ENCODE measurements around the gene NXN. TPM values are rescaled to one million over a fixed set of nuclear protein-coding genes. Genes with fewer than 3 reads are reported as not detected.
"Not testable (repeated sequence)": the region's sequence is repeated elsewhere in the genome, so short reads cannot be mapped to it uniquely, and the experiment has no call there.

Gene NXN
- total and polyA plus RNA-seq, 4 donors, result 25.7 to 60.6 (median 44.0) TPM

GRCh38 chr17:973053-973452 is 6.5 kb downstream of the NXN start:
- peaks cover 5% of the 10 kb centered on the region for H3K4me1 ChIP-seq (ENCODE audit: control insufficient read depth, insufficient read depth, low read length)
- no peaks in the 10 kb centered on the region for H3K9me3 ChIP-seq (ENCODE audit: control insufficient read depth, insufficient read depth, low read length)
- H3K36me3 ChIP-seq (ENCODE audit: control insufficient read depth, insufficient read depth, low read length), result peaks cover 3% of the 10 kb centered on the region
- no peaks in the 10 kb centered on the region for H3K27me3 ChIP-seq (ENCODE audit: control insufficient read depth, insufficient read depth, low read length)
- WGBS (ENCODE audit: insufficient coverage), result 88% methylated on average over 9 of the region's 12 CpGs
- DNase-seq (ENCODE audit: low read depth in 4 of 6, low spot score in 6 of 6), result no peak
- H3K27ac ChIP-seq (ENCODE audit: low read depth, low read length), result peak overlapping the region; percentile 20
- H3K4me3 ChIP-seq (ENCODE audit: low read depth, low read length), result no peak overlapping the region

GRCh38 chr17:971861-972260 is 7.7 kb downstream of the NXN start:
- 97% methylated on average over 9 of the region's 14 CpGs for WGBS (ENCODE audit: insufficient coverage)
- not testable (repeated sequence) for H3K4me3 ChIP-seq (ENCODE audit: low read depth, low read length); DNase-seq (ENCODE audit: low read depth in 4 of 6, low spot score in 6 of 6); H3K9me3 ChIP-seq (ENCODE audit: control insufficient read depth, insufficient read depth, low read length); H3K27ac ChIP-seq (ENCODE audit: low read depth, low read length); H3K36me3 ChIP-seq (ENCODE audit: control insufficient read depth, insufficient read depth, low read length); H3K4me1 ChIP-seq (ENCODE audit: control insufficient read depth, insufficient read depth, low read length); H3K27me3 ChIP-seq (ENCODE audit: control insufficient read depth, insufficient read depth, low read length)

GRCh38 chr17:970364-970763 is 9.2 kb downstream of the NXN start:
- no peak for DNase-seq (ENCODE audit: low read depth in 4 of 6, low spot score in 6 of 6)
- WGBS (ENCODE audit: insufficient coverage), result 40% methylated on average over 2 of the region's 9 CpGs
- Histone ChIP-seq H3K4me1 (ENCODE audit: control insufficient read depth, insufficient read depth, low read length) (peaks cover 2% of the 10 kb centered on the region), H3K4me3 (ENCODE audit: low read depth, low read length) (no peak overlapping the region), H3K27ac (ENCODE audit: low read depth, low read length) (peak overlapping the region; percentile 36), H3K36me3 (ENCODE audit: control insufficient read depth, insufficient read depth, low read length) (peaks cover 3% of the 10 kb centered on the region), H3K27me3 (ENCODE audit: control insufficient read depth, insufficient read depth, low read length) (no peaks in the 10 kb centered on the region), H3K9me3 (ENCODE audit: control insufficient read depth, insufficient read depth, low read length) (no peaks in the 10 kb centered on the region)

DNA sequence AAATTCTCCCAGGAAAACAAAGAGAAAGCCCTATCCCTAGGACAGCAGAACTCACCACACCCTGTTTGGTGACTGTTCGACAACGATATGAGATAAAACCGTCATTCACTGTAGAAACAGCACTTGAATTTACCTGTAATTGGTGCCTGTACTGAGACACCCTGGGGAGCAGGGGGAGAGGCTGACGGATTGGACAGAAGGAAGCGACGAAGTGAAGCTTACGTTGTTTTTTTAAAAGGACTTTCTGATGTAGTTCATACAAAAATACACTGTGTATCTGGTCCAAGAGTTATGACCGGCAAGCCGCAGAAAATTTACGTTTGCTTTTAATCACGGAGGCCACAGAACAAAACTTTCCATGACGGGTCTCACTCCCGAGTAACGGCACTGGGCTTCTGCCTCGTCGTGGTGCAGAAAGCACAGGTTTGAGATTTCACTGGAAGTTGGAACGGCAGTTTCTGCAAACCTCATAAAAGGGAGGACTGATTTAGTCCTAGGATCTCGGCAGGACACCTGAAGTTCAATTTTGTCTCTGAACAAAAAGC is 9.7 kb downstream of the NXN start:
- peaks cover 5% of the 10 kb centered on the region for H3K4me1 ChIP-seq (ENCODE audit: control insufficient read depth, insufficient read depth, low read length)
- peaks cover 3% of the 10 kb centered on the region for H3K36me3 ChIP-seq (ENCODE audit: control insufficient read depth, insufficient read depth, low read length)
- H3K27me3 ChIP-seq (ENCODE audit: control insufficient read depth, insufficient read depth, low read length), result no peaks in the 10 kb centered on the region

DNA sequence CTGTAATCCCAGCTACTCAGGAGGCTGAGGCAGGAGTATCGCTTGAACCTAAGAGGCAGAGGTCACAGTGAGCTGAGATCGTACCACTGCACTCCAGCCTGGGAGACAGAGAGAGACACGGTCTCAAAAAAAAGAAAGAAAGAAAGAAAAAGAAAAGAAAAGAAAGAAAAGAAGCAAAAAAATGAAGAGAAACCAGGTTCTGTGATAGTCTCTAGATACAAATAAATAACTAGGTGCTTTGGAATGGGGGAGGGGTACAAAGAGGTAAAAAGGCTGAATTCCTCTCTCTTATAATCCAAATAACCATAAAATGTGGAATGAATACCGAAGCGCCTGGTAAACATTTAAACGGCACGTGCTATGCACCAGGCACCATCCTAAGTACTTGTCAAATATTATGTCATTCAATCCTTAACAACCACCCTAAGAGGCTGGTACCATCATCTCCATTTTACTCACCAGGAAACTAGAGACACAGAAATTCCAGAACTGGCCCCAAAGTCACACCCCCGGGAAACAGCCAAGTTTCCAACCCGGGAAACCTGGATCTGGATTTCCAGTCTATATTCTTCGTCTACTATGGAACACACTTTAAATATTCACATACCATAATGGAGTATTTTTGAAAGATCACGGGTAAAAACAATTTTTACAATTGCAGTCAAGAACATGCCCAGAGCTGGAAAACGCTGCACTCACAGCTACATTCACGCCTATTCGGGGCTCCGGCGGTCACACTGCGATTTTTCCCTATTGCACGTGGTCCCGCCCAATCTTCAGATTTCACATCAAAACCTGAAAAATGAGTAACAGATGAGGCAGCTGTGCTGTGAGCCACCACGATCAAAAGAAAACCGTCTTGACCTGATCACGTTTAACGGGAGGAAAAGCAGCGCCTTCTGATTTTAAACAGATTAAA is 10.5 kb downstream of the NXN start:
- no peaks in the 10 kb centered on the region for H3K9me3 ChIP-seq (ENCODE audit: control insufficient read depth, insufficient read depth, low read length)
- peaks cover 7% of the 10 kb centered on the region for H3K4me1 ChIP-seq (ENCODE audit: control insufficient read depth, insufficient read depth, low read length)
- H3K4me3 ChIP-seq (ENCODE audit: low read depth, low read length), result no peak overlapping the region
- H3K27ac ChIP-seq (ENCODE audit: low read depth, low read length), result peak overlapping the region; percentile 36
- H3K27me3 ChIP-seq (ENCODE audit: control insufficient read depth, insufficient read depth, low read length), result no peaks in the 10 kb centered on the region
- DNase-seq (ENCODE audit: low read depth in 4 of 6, low spot score in 6 of 6), result no peak
- WGBS (ENCODE audit: insufficient coverage), result 87% methylated on average over 12 of the region's 24 CpGs
- H3K36me3 ChIP-seq (ENCODE audit: control insufficient read depth, insufficient read depth, low read length), result peaks cover 3% of the 10 kb centered on the region

More for the DNA sequence above, 9.7 kb downstream of the NXN start:
- Histone ChIP-seq H3K9me3 (ENCODE audit: control insufficient read depth, insufficient read depth, low read length) (no peaks in the 10 kb centered on the region), H3K4me3 (ENCODE audit: low read depth, low read length) (no peak overlapping the region), H3K27ac (ENCODE audit: low read depth, low read length) (peak overlapping the region; percentile 36)
- DNase-seq (ENCODE audit: low read depth in 4 of 6, low spot score in 6 of 6), result peak in 1 of 6 donors; percentile 36
- 26% methylated on average over 12 of the region's 18 CpGs for WGBS (ENCODE audit: insufficient coverage)

DNA sequence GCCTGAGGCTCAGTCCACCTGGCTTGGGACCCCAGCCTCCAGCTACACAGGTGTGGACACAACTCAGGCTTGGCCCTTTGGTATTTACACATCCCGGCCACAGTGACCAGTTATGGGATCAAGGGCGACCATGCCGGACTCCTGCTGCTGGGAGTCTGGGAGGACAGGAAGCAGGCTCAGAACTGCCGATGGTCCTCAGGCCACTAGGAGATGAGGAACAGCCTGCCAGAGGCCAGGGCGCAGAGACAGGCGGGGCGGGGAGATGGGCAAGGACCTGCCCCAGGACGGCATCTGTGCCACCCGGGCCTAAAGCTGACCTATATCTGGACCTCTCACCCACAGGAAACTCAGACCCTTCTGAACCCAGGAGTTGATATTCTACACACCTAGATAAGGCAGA is 12.5 kb downstream of the NXN start:
- 94% methylated on average over 9 of the region's 9 CpGs for WGBS (ENCODE audit: insufficient coverage)
- Histone ChIP-seq H3K9me3 (ENCODE audit: control insufficient read depth, insufficient read depth, low read length) (no peaks in the 10 kb centered on the region), H3K36me3 (ENCODE audit: control insufficient read depth, insufficient read depth, low read length) (peaks cover 3% of the 10 kb centered on the region), H3K27me3 (ENCODE audit: control insufficient read depth, insufficient read depth, low read length) (no peaks in the 10 kb centered on the region), H3K27ac (ENCODE audit: low read depth, low read length) (no peak overlapping the region), H3K4me3 (ENCODE audit: low read depth, low read length) (no peak overlapping the region), H3K4me1 (ENCODE audit: control insufficient read depth, insufficient read depth, low read length) (peaks cover 20% of the 10 kb centered on the region)
- no peak for DNase-seq (ENCODE audit: low read depth in 4 of 6, low spot score in 6 of 6)

- H3K27ac ChIP-seq (ENCODE audit: low read depth, low read length), result peak overlapping the region; percentile 47
- H3K4me1 ChIP-seq (ENCODE audit: control insufficient read depth, insufficient read depth, low read length), result peaks cover 17% of the 10 kb centered on the region
- no peaks in the 10 kb centered on the region for H3K9me3 ChIP-seq (ENCODE audit: control insufficient read depth, insufficient read depth, low read length)
- peak in 1 of 6 donors; percentile 49 for DNase-seq (ENCODE audit: low read depth in 4 of 6, low spot score in 6 of 6)
- H3K36me3 ChIP-seq (ENCODE audit: control insufficient read depth, insufficient read depth, low read length), result peaks cover 3% of the 10 kb centered on the region
- 49% methylated on average over 4 of the region's 12 CpGs for WGBS (ENCODE audit: insufficient coverage)
- H3K27me3 ChIP-seq (ENCODE audit: control insufficient read depth, insufficient read depth, low read length), result no peaks in the 10 kb centered on the region
- no peak overlapping the region for H3K4me3 ChIP-seq (ENCODE audit: low read depth, low read length)
Observed at GRCh38 chr17:965311-965989, 14.1 kb downstream of the NXN start.

- Histone ChIP-seq H3K27ac (ENCODE audit: low read depth, low read length) (peak overlapping the region; percentile 47), H3K9me3 (ENCODE audit: control insufficient read depth, insufficient read depth, low read length) (no peaks in the 10 kb centered on the region), H3K4me3 (ENCODE audit: low read depth, low read length) (no peak overlapping the region), H3K36me3 (ENCODE audit: control insufficient read depth, insufficient read depth, low read length) (peaks cover 3% of the 10 kb centered on the region), H3K4me1 (ENCODE audit: control insufficient read depth, insufficient read depth, low read length) (peaks cover 17% of the 10 kb centered on the region), H3K27me3 (ENCODE audit: control insufficient read depth, insufficient read depth, low read length) (no peaks in the 10 kb centered on the region)
- WGBS (ENCODE audit: insufficient coverage), result 24% methylated on average over 9 of the region's 14 CpGs
- peak in 1 of 6 donors; percentile 85 for DNase-seq (ENCODE audit: low read depth in 4 of 6, low spot score in 6 of 6)
Observed at GRCh38 chr17:964876-965275, 14.7 kb downstream of the NXN start.

DNA sequence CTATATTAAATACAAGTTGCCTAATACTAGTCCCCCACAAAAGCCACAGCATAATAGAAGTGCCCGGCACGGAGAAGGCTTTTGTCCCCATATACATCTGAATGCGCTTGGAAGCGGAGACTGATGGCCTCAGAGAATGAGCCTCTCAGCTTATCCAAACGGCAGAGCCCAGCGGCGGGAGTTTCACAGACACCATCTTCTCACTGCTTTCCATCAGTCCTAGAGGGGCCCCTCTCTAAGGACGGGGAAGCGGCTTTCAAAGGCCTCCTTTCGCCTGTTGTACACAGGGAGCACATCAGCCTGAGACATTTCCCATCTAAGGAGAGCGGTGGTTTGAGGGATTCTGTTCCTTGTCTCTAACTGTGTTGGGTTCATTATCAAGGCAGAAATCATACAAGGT is 16.9 kb downstream of the NXN start:
- peaks cover 17% of the 10 kb centered on the region for H3K4me1 ChIP-seq (ENCODE audit: control insufficient read depth, insufficient read depth, low read length)

More for the DNA sequence above, 16.9 kb downstream of the NXN start:
- Histone ChIP-seq H3K9me3 (ENCODE audit: control insufficient read depth, insufficient read depth, low read length) (no peaks in the 10 kb centered on the region), H3K36me3 (ENCODE audit: control insufficient read depth, insufficient read depth, low read length) (peaks cover 10% of the 10 kb centered on the region), H3K4me3 (ENCODE audit: low read depth, low read length) (no peak overlapping the region), H3K27ac (ENCODE audit: low read depth, low read length) (no peak overlapping the region), H3K27me3 (ENCODE audit: control insufficient read depth, insufficient read depth, low read length) (no peaks in the 10 kb centered on the region)
- WGBS (ENCODE audit: insufficient coverage), result 8% methylated on average over 5 of the region's 11 CpGs
- peak in 2 of 6 donors; percentile 62 to 82 for DNase-seq (ENCODE audit: low read depth in 4 of 6, low spot score in 6 of 6)

Measured in spinal cord (tissue), 10 donors.